Type B pancreatic cell (in vitro differentiated cells): ENCODE data around the gene MATK. TPM values are rescaled to one million over a fixed set of nuclear protein-coding genes. Genes with fewer than 3 reads are reported as not detected.
A peak's percentile ranks its signal among the peaks of the same experiment; 100 is the strongest.

ENCODE experiments used
- DNase-seq: peaks from one replicate; pipeline ENCODE4 v3.0.0; 2021; ENCODE audit warnings: mixed read lengths; ENCODE audit not compliant: unreplicated experiment; ENCODE audit errors: extremely low spot score
- H3K27ac Mint-ChIP-seq: 2 replicates; pipeline ENCODE4 v1.8.0; 2021; ENCODE audit warnings: mild to moderate bottlenecking, mixed read lengths
- H3K27me3 Mint-ChIP-seq: 2 replicates; pipeline ENCODE4 v1.8.0; 2021; ENCODE audit warnings: mixed read lengths
- H3K36me3 Mint-ChIP-seq: 2 replicates; pipeline ENCODE4 v1.8.0; 2021; ENCODE audit warnings: mixed read lengths
- H3K4me1 Mint-ChIP-seq: one replicate; pipeline ENCODE4 v1.8.0; 2021; ENCODE audit warnings: mixed read lengths; ENCODE audit not compliant: unreplicated experiment
- H3K4me3 Mint-ChIP-seq: 2 replicates; pipeline ENCODE4 v1.8.0; 2021; ENCODE audit warnings: mild to moderate bottlenecking, mixed read lengths
- H3K9me3 Mint-ChIP-seq: 2 replicates; pipeline ENCODE4 v1.8.0; 2021; ENCODE audit warnings: mixed read lengths
- CTCF ChIP-seq: fragments of 200-600 bp; sonication (generic); conservative IDR thresholded peaks from 2 replicates; pipeline ENCODE4 v1.5.0; 2021; ENCODE audit warnings: antibody characterized with exemption, mild to moderate bottlenecking
- long read RNA-seq: library from polyadenylated mRNA; unstranded; transcript quantifications from one replicate; pipeline ENCODE4 v2.0.0, GENCODE V29; 2020
- total RNA-seq: library from RNA; stranded (reverse); gene quantifications from 2 replicates; pipeline ENCODE4 v1.2.1, GENCODE V29; 2021; ENCODE audit warnings: low replicate concordance

Gene MATK
- total RNA-seq = 1.6 and 1.7 TPM in 2 replicates
- long read RNA-seq = 0 reads

GRCh38 chr19:3785938-3786824 lies at the start of gene MATK:
TSS of gene MATK (minus strand) at chr19:3786381. CDS start at chr19:3785135, 1,246 bp downstream.
- H3K36me3 Mint-ChIP-seq = no peaks in the 10 kb centered on the region
- H3K27me3 Mint-ChIP-seq = peaks cover 55% of the 10 kb centered on the region
- H3K27ac Mint-ChIP-seq = no peak within 1 kb of the TSS
- no peak for TF ChIP-seq CTCF
- no peak for DNase-seq
- H3K9me3 Mint-ChIP-seq = peaks cover 14% of the 10 kb centered on the region
- H3K4me3 Mint-ChIP-seq = peak within 1 kb of the TSS; percentile 45
- H3K4me1 Mint-ChIP-seq = no peaks in the 10 kb centered on the region

GRCh38 chr19:3835055-3835435 lies 48.9 kb upstream of the MATK start:
- Mint-ChIP-seq H3K27me3 (peaks cover 9% of the 10 kb centered on the region), H3K9me3 (no peaks in the 10 kb centered on the region), H3K27ac (no peak overlapping the region), H3K36me3 (no peaks in the 10 kb centered on the region), H3K4me1 (no peaks in the 10 kb centered on the region), H3K4me3 (no peak overlapping the region)
- DNase-seq = no peak
- TF ChIP-seq CTCF = no peak

- H3K27ac Mint-ChIP-seq = no peak overlapping the region
- H3K36me3 Mint-ChIP-seq = no peaks in the 10 kb centered on the region
- peaks cover 6% of the 10 kb centered on the region for H3K27me3 Mint-ChIP-seq
- no peak for TF ChIP-seq CTCF
- DNase-seq = no peak
- no peaks in the 10 kb centered on the region for H3K9me3 Mint-ChIP-seq
- H3K4me3 Mint-ChIP-seq = no peak overlapping the region
- no peaks in the 10 kb centered on the region for H3K4me1 Mint-ChIP-seq
Observed at GRCh38 chr19:3834349-3835054, 48.3 kb upstream of the MATK start.

GRCh38 chr19:3833578-3834348 lies 47.6 kb upstream of the MATK start:
- no peaks in the 10 kb centered on the region for H3K4me1 Mint-ChIP-seq
- H3K9me3 Mint-ChIP-seq = no peaks in the 10 kb centered on the region
- H3K27ac Mint-ChIP-seq = no peak overlapping the region
- no peaks in the 10 kb centered on the region for H3K36me3 Mint-ChIP-seq
- DNase-seq = no peak
- H3K4me3 Mint-ChIP-seq = no peak overlapping the region
- no peak for TF ChIP-seq CTCF
- peaks cover 8% of the 10 kb centered on the region for H3K27me3 Mint-ChIP-seq

GRCh38 chr19:3832001-3832400 lies 45.8 kb upstream of the MATK start:
- H3K9me3 Mint-ChIP-seq = no peaks in the 10 kb centered on the region
- H3K27me3 Mint-ChIP-seq = peaks cover 3% of the 10 kb centered on the region
- DNase-seq = no peak
- H3K27ac Mint-ChIP-seq = no peak overlapping the region
- no peak for TF ChIP-seq CTCF
- H3K4me3 Mint-ChIP-seq = no peak overlapping the region
- H3K36me3 Mint-ChIP-seq = no peaks in the 10 kb centered on the region
- no peaks in the 10 kb centered on the region for H3K4me1 Mint-ChIP-seq
